ENCODE data around the gene ONECUT1.

ONECUT1 gene

DNA sequence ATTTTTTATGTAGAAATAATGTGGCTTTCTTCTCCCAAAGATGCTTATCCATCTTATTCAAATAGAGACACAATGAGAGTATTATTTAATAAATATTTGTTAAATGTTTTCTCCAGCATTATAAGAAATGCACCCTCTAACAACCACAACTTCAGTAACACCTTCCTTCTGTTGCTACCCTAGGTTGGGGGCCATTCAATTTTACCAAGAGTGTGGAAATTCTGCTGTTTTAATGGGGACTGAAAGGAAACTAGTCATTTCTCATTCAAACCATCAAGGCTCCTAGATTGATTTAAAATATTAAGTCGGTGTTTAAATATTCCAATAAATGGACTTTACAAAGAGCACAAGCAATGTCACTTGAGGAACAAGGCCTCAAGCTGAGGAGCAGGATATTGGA, 7.6 kb downstream of the ONECUT1 start:
- no peak for DNase-seq (ENCODE audit: low read depth in 3 of 3)

DNA sequence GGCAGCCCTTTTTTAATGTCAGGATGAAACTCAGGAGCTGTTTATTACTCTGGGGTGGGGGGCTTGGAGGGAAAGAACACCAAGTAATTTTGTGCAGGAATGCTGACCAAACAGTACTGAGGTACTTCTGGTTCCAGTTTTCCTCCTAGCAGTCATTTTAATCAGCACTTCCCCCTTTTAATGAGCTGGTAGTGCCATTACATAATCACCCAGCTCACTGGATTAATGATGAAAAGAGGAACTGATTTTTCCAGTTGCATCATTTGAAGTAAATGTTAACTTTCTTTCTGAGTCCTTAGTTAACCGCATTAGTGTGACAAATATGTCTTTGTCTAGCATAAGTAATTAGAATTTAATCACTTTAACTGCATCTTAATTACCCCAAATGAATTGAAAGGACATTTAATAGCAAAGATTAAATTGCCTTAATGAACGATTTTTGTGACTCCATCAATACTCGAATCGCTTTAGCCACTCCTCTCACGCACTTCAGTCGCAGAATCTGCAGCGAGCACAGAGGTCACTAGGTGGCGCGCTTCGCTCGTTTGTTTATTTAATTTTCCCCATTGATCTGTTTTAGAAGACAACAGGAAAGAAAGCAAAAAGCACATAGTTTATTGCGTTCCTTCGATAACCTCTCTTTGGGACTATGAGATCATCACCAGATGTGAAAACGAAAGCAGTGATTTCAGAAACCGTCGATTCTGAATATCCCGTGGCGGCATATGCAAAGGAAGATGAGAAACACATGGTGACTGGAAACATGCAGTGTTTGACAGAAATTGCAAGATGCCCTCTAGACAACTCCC, 9.8 kb downstream of the ONECUT1 start:
- DNase-seq (ENCODE audit: low read depth in 3 of 3) = peak in 2 of 3 experiments; percentile 35 to 40

DNA sequence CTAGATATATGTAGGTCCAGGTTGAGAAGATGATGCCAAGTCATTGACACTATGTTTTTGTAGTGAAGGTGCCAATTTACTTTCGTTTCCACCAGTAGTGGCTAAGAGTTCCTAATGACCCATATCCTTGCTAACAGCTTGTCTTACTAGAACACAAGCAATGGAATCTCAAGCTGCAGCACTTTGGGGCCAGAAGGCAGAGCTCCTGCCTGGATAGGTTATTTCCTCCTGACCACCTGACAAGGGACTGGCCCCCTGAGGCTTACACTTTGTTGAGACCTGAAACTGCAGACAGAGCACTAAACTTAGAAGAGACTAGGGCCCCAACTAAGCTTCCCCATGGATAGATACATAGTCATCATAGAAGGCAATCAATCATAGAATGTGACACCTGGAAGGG, 11.7 kb downstream of the ONECUT1 start:
- DNase-seq (ENCODE audit: low read depth in 3 of 3) = no peak

DNA sequence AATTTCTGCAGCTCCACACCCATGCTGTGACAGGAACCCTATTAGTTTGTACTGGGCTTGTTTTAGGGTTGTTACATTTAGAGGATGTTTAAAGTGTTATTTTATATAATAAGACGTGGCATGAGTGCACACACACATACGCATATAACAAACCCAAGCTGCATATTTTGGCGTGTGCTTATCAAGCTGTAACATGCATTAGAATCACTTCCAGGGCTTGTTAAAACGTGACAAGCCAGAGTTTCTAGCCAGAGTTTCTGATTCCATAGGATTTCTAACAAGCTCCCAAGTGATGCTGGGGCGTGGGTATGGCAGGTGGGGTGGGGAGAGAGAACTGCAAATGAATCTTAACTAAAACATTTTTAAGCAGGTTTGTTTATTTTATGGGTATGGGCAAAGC, 17.4 kb downstream of the ONECUT1 start:
- DNase-seq (ENCODE audit: low read depth in 3 of 3) = no peak

DNA sequence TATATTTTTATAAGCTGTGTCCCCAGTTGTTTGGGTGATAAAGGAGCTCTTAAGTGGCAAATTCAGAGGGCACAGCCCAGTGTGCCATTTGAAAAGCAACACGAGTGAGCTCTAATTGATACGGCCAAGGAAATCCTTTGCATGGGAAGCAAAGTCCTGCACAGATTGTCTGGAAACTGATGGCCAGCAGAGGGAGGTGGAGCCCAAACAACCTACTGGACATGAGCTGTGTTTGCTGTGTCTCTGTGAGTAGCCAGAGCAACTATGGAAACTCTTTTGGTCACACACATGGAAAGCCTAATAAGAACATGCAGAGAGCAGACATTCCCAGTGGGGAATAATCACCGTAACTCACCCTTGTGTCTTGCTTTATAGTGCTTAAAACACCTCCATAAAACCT, 24.4 kb downstream of the ONECUT1 start:
- no peak for DNase-seq (ENCODE audit: low read depth in 3 of 3)

DNA sequence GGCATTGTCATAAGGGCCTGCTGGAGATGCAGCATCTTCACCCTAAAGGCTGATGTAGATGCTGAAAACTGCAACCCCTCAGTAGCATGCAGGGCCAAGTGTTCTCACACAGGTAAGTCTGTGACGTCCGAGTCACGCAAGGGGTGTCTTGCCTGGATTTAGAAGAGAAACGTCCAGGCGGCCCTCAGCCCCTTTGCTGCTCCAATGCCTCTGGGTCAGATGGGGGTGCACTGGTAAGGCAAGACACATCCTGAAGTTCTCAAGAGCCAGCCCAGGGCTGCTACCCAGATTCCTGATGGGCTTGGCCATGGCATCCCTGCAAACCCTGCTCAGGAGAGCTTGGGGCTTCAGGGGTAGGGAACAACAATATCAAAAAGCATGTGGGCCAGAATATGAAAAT, 25.4 kb downstream of the ONECUT1 start:
- DNase-seq (ENCODE audit: low read depth in 3 of 3) = no peak

DNA sequence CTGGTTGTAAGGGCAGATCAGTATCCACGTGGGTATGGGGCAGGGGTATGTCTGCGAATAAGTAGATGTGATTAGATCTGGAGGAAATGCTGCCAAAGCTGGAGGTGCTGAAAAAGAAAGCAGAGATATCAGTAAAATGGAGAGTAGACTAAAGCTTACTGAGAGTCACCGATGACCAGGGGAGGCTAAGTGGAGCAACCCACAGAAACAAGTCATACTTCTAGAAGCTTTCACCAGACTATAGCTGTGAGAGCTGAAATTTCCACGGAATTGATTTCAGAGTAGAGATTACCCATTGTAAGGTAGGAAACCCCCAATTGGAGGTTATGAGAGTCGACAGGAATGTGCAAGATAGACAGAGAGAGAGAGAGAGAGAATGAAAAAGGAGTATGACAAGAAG, 27.5 kb downstream of the ONECUT1 start:
- DNase-seq (ENCODE audit: low read depth in 3 of 3) = no peak

DNA sequence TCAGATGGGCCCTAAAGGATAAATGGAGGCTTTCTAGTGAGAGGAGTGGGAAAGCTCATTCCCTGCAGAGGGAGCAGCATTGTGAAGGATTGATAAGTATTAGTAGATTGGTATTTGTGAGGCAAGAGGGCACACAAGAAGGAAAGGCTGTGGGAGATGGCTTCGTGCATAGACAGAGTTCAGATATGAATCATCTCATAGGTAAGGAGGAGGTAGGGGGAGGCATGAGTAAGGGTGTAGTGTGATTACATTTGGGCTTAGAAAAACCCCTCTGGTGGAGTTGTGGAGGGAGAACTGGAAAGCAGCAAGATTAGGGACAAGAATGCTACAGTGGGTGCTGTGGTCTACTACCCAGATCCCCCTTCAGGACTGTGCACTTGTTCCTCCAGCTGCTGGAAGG, 29.6 kb downstream of the ONECUT1 start:
- no peak for DNase-seq (ENCODE audit: low read depth in 3 of 3)

DNA sequence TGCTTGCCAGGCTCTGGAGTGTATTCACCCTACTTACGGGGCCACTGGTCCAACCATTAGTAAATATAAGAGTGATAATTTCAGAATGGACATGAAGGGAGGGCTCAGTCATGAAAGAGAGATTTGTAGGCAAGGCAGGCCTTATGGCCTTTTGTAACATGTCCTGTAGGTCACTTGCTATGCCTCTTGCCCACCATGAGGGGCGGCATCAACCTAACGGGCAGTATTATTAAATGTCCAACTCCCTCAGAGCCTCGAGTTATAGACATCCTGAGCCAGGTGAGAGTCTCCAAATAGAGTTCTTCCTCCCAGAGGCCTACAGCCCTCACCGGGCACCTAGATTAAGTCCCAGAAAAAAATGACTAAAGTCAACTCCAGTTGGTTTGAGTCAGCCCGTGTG, 30.2 kb downstream of the ONECUT1 start:
- no peak for DNase-seq (ENCODE audit: low read depth in 3 of 3)

DNA sequence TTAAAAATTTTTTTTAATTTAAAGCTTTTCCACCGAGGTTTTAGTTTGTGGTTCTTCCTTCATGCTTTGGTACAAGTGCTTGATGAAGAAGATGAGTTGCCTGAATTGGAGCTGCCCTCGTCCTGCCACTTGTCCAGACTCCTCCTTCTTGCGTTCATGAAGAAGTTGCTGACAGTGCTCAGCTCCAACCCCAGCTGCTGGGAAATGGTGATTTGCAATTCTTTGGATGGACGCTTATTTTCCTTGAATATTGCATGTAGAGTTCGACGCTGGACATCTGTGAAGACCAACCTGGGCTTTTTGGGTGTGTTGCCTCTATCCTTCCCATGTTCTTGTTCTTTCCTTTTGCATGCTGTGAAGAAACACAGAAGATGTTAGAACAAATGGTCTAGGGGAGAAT, 32.6 kb downstream of the ONECUT1 start:
- DNase-seq (ENCODE audit: low read depth in 3 of 3) = no peak

DNA sequence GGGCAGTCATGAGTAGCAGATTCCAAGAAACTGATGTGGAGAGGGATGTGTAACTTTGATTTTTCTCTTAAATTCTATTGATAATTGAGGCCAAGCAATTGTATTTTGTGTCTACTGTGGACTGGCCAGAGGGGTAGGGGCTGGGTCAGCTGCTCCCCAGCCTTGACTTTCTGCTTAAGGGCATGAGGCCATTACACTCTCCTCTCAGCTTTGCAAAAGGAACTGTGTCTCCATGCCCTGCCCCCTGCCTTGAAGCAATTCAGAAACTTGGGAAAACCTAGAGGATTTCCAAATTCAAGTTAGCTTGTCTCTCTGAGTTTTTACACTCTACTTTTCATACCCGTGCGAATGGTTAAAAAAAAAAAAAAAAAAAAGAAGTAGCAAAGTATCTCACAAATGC, 38.6 kb downstream of the ONECUT1 start:
- no peak for DNase-seq (ENCODE audit: low read depth in 3 of 3)

DNA sequence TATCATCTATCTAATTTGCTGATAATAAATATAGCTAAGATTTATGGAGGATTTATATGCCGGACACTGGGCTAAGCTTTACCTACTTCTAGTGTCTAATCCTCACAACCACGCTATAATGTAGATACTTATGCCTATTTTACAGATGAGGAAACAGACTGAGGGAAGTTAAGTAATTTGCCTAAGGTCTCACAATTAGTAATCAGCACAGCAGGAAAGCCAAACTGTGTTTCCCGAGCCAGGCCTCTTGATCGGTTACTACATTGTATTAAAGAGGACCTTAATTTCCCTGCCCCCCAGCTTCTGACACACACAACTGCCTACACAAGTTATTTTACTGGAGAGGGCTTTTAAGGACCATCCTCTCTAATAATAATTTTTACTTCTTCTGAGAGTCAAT, 40.9 kb downstream of the ONECUT1 start:
- DNase-seq (ENCODE audit: low read depth in 3 of 3) = no peak

DNA sequence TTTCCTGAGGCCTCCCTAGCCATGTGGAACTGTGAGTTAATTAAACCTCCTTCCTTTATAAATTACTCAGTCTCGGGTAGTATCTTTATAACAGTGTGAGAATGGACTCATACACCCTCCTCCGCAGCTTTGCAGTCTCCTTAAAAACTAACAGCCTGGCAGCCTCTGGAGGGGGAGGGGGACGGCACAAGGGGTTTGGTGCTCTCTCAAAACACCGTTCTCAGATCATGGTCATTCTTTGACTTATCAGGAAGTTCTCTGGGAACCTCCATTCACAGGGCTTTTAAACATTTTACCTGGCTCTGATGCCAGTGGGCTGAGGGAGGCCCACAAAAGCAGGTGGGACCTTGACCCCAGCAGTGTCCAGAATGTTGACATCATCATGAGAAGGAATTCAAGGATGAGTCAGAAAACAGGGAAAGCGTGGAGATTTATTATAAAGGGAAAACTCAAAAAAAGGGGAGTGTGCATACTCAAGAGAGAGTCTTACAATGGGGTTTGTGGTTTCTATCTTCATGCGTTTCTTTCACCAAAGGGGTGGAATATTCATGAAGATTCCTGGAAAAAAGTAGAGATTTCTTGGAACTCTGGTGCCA, 43.9 kb downstream of the ONECUT1 start:
- no peak for DNase-seq (ENCODE audit: low read depth in 3 of 3)

DNA sequence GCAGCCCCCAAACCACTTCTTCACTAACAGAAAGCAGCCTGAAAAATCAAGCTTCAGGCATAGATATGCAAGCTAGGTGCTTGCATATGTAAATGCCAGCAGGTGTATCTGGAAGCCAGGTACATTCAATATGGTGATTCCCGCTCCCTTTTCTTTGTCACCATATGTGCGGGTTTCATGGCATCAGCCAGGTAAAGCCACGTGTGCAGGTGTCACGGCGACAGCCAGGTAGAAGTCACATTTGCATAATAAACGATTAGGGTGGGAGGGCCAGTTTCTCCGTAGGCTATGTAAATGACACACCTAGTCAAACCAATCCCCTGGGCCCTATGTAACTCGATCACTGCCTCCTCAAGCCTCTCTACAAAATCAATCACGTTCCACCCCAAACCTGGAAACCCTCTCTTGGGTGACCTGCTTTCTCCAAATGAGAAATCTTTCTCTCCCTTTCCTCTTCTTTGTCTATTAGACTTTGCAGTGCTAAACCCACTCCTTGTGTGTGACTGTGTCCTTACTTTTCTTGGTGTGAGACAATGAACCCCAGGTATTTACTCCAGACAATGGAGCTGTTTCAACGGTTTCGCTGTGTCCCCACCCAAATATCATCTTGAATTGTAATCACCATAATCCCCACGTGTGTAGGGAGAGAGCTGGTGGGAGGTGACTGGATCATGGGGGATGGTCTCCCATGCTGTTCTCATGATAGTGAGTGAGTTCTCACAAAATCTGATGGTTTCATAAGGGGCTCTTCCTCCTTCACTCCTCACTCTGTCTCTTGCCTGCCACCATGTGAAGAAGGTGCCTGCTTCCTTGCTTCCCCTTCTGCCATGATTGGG, 44.6 kb downstream of the ONECUT1 start:
- no peak for DNase-seq (ENCODE audit: low read depth in 3 of 3)

DNA sequence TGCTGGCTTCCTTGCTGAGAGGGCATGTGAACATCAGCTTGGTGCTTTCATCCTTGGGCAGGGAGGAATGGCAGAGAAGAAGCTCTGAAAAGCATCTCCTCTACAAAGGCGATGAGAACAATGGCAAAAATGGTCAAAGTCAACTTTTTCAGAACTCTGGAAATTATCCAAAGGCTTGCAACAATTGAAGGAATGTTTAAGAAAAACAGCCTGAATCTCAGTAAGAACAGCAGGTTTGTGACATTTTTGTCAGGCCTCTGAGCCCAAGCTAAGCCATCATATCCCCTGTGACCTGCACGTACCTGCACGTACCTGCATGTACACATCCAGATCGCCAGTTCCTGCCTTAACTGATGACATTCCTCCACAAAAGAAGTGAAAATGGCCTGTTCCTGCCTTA, 51.8 kb downstream of the ONECUT1 start:
- DNase-seq (ENCODE audit: low read depth in 3 of 3) = no peak

DNA sequence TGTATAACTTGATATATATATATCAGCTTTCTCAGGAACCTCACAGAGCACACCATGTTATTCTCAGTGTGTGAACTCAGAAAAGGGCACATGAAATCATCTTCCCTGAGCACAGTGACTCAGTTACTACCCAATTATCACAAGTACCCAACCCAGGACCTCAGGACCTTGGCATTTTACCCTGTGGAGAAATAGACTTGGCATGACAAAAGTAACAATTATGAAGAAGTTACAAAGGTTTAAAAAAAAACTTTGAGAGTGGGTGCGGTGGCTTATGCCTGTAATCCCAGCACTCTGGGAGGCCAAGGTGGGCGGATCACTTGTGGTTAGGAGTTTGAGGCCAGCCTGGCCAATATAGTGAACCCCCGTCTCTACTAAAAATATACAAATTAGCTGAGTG, 52.4 kb downstream of the ONECUT1 start:
- no peak for DNase-seq (ENCODE audit: low read depth in 3 of 3)

DNA sequence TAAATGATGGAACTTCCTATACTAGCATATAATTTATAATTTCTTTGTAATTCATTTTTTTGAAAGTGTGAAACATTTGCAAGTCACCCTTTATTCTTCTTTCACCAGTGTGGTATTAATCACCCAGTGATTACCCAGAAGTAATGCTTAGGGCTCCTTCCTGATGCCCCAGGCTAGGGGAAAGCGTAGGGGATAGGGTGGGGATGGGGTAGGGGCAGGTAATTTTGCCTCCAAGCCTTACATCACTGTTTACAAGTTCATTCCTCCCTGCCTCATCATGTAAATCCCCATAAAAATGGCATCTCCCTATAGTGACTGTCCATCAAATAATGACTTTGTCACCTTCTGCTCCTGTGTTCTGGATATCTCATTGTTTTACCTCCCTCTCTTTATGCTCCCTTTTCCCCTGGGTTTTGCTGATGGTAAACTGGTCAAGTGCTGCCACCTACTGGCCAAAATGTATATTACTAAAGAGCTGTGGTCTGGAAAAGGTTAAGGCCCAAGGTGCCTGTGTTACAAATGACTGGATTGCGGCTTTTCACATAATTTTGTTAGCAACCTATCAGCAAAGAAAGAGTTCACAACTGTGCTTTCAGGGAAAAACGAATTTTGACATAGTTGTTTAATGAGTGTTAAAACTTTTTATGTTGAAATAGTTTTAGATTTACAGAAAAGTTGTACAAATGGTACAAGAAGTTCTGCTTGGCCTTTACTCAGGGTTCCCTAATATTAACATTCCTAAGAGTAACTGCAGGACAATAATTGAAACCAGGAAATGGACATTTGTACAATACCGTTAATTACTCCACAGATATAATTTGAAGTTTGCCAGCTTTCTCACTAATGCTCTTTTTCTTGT, 54.7 kb downstream of the ONECUT1 start:
- DNase-seq (ENCODE audit: low read depth in 3 of 3) = peak in 2 of 3 experiments; percentile 15 to 59

DNA sequence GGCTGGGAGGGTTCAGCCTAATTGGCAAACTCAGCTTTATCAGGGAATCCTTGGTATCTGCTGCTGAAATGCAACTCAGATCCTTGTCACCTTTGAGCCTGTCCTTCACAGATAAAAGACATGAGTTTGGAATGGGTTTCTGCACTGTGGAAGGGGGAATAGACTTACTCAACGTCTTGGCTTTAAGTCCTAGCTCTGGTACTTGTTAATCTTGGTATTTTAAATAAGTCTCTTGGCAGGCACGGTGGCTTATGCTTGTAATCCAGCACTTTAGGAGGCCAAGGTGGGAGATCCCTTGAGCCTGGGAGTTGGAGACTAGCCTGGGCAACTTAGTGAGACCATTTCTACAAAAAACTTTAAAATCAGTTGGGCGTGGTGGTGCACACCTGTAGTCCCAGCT, 55.8 kb downstream of the ONECUT1 start:
- no peak for DNase-seq (ENCODE audit: low read depth in 3 of 3)

DNA sequence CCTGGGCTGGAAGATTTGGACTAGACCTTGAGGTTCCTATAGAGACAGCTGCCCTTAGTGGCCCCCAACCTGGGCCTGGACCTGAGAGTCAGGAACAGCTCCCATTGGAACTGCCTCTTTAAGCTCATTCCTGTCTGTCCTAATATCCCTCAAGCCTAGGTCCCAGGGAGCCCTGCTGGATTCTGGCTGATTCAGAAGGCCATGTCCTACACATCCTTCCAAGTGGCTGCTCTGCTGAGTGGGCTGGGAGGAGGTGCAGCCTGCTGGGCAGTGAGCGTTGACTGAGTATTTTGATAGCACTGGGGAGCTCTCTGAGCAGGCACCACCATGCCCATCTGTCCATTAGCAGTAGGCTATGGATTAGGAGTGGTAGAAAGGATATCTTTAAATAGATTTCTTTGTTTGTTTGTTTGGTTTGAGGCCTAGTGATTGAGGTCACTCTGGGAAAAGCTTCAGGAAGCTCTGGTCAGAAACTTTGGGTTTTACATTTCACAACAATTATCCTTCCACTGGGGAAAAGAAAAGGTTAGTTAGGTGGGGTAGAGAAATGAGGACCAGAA, 56.4 kb downstream of the ONECUT1 start:
- no peak for DNase-seq (ENCODE audit: low read depth in 3 of 3)

DNA sequence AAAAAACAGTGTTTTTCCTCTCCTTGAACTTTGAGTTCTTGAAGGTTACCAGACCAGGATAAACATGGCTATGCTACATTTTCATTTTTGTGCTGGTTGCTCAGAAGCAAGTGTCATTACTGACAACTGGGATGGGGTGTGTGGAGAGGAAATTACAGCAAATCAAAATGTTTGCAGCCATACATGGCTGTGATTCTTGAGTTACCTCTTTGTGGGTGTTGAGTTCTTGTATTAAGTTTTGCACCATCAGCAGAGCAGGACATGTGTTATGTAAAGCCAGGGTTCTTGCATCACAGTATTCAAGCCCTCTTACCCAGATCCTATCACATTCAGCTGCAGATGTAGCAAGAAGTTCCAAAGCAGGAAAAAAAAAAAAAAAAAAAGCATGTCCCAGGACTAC, 57.0 kb downstream of the ONECUT1 start:
- no peak for DNase-seq (ENCODE audit: low read depth in 3 of 3)

DNA sequence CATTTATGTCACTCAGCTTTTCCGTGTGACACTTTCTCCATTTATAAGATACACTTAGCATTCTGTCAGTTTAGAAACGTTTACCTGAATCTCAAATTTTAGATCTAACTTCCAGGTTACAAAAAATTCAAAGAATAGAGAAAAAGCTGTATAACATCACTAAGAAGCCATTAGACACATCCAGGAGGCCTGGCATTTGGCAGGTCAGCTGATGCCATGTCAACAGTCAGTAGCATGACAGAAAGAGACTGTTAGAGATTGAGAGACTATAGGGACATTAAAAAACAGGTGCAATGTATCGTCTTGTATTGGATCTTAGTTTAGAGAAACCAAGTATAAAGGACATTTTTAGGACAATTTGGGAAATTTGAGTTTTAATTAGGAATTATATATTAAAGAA, 57.6 kb downstream of the ONECUT1 start:
- no peak for DNase-seq (ENCODE audit: low read depth in 3 of 3)

All from stimulated activated CD4-positive, alpha-beta T cell treated with anti-CD3 and anti-CD28 coated beads, TNF-alpha, amount 100 ng/mL, for 4 hours (primary cell).